HEK293 (cell line): ENCODE results near the gene PDE8B.

Experiments
- CTCF ChIA-PET: fragments of 350-600 bp; formaldehyde crosslinking; extraction: SDS; loops from one replicate; lab custom pipeline; 2021; ENCODE audit warnings: antibody characterized with exemption; lab: Yijun Ruan, JAX
- POLR2A ChIA-PET: fragments of 300-600 bp; formaldehyde crosslinking; extraction: SDS; loops from one replicate; lab custom pipeline; 2020; ENCODE audit warnings: antibody characterized with exemption, inconsistent platforms; lab: Yijun Ruan, JAX
- H3K27ac ChIP-seq: fragments of 200-500 bp; sonication (Bioruptor generic); 2 replicates; pipeline ENCODE4 v1.5.1; 2014; ENCODE audit warnings: low read depth, low read length, control low read depth, inconsistent platforms; ENCODE audit errors: extremely low read depth
- H3K36me3 ChIP-seq, 2 experiments: fragments of 200-500 bp in 1 of 2; sonication (Bioruptor generic) in 1 of 2; 1 replicate in 1 of 2; 2 replicates in 1 of 2; pipeline ENCODE4 v1.5.1; 2014 to 2017; ENCODE audit warnings: inconsistent platforms in 2 of 2, low read length in 2 of 2; ENCODE audit not compliant: control insufficient read depth in 2 of 2, insufficient read depth in 1 of 2
- H3K4me1 ChIP-seq: fragments of 200-500 bp; sonication (Bioruptor generic); 2 replicates; pipeline ENCODE4 v1.5.1; 2014; ENCODE audit warnings: mild to moderate bottlenecking, low read length, inconsistent platforms; ENCODE audit not compliant: control insufficient read depth, insufficient read depth
- H3K4me3 ChIP-seq: 2 replicates; pipeline ENCODE4 v1.5.1; 2011; ENCODE audit warnings: low read depth, mild to moderate bottlenecking, control low read depth, low read length, moderate library complexity
- H3K9me3 ChIP-seq: fragments of 200-500 bp; sonication (Bioruptor generic); 2 replicates; pipeline ENCODE4 v1.5.1; 2014; ENCODE audit warnings: low read depth, low read length, inconsistent platforms; ENCODE audit not compliant: control insufficient read depth, insufficient read depth
- KLF16 ChIP-seq: fragments of 450-650 bp; formaldehyde crosslinking; IDR thresholded peaks from 2 replicates; pipeline ENCODE4 v1.5.1; 2017; ENCODE audit warnings: missing biosample characterization, missing genetic modification characterization
- KLF7 ChIP-seq: fragments of 450-650 bp; formaldehyde crosslinking; IDR thresholded peaks from 2 replicates; pipeline ENCODE4 v1.5.1; 2016; ENCODE audit warnings: missing biosample characterization, missing genetic modification characterization, borderline replicate concordance
- TRIM28 ChIP-seq: IDR thresholded peaks from 2 replicates; pipeline ENCODE4 v1.6.1; 2011; ENCODE audit warnings: low read length, control low read depth, borderline replicate concordance
- ZFP37 ChIP-seq: fragments of 450-650 bp; formaldehyde crosslinking; IDR thresholded peaks from 2 replicates; pipeline ENCODE4 v1.5.1; 2016; ENCODE audit warnings: missing biosample characterization, missing genetic modification characterization
- ZNF223 ChIP-seq: fragments of 450-650 bp; formaldehyde crosslinking; IDR thresholded peaks from 2 replicates; pipeline ENCODE4 v1.5.1; 2016; ENCODE audit warnings: missing biosample characterization, missing genetic modification characterization
- ZNF311 ChIP-seq: fragments of 450-650 bp; formaldehyde crosslinking; IDR thresholded peaks from 2 replicates; pipeline ENCODE4 v1.5.1; 2017; ENCODE audit warnings: missing biosample characterization, missing genetic modification characterization, borderline replicate concordance
- ZNF561 ChIP-seq: fragments of 450-650 bp; IDR thresholded peaks from 2 replicates; pipeline ENCODE4 v1.5.1; 2018; ENCODE audit warnings: missing biosample characterization, missing genetic modification characterization, borderline replicate concordance
- ZNF791 ChIP-seq: fragments of 450-650 bp; formaldehyde crosslinking; IDR thresholded peaks from 2 replicates; pipeline ENCODE4 v1.5.1; 2016; ENCODE audit warnings: missing biosample characterization, missing genetic modification characterization
- ZNF830 ChIP-seq: fragments of 450-650 bp; IDR thresholded peaks from 2 replicates; pipeline ENCODE4 v1.5.0; 2018; ENCODE audit warnings: missing biosample characterization, missing genetic modification characterization, low read depth, mild to moderate bottlenecking, moderate library complexity
- TF ChIP-seq, protein P1 (sequence below): fragments of 450-650 bp; formaldehyde crosslinking; IDR thresholded peaks from 2 replicates; pipeline ENCODE4 v1.5.1; 2017; ENCODE audit warnings: missing biosample characterization, missing genetic modification characterization
- TF ChIP-seq, protein P2 (sequence below): IDR thresholded peaks from 2 replicates; pipeline ENCODE4 v1.6.1; 2011; ENCODE audit warnings: mild to moderate bottlenecking, low read depth, low read length, borderline replicate concordance
- TF ChIP-seq, protein P3 (sequence below): fragments of 450-650 bp; formaldehyde crosslinking; IDR thresholded peaks from 2 replicates; pipeline ENCODE4 v1.5.1; 2016; ENCODE audit warnings: missing biosample characterization, missing genetic modification characterization, borderline replicate concordance
- TF ChIP-seq, protein P4 (sequence below): sonication (generic); formaldehyde crosslinking; IDR thresholded peaks from 2 replicates; pipeline ENCODE4 v1.8.1; 2022; ENCODE audit warnings: mild to moderate bottlenecking, moderate library complexity, missing genetic modification reagents
- TF ChIP-seq, protein P5 (sequence below): fragments of 450-650 bp; formaldehyde crosslinking; IDR thresholded peaks from 2 replicates; pipeline ENCODE4 v1.5.1; 2017; ENCODE audit warnings: missing biosample characterization, missing genetic modification characterization

PDE8B gene

DNA sequence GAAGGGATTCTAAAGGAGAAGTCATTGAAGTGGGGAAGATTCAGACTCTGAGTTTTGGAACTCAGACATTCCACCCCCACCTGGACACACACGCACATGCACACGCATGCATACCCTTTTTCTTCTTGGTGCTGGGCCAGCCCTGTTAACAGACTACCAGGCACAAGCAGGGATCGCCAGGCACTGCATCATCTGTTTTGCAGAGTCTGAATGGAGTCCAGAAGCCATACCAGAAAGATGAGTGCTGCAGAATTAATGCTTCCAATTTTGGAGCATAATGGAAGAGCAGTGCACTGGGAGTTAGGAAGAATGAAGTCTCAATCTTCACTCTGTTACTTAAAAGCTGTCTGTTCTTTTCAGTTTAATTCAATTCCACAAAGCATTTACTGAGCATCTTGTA lies 95.5 kb downstream of the PDE8B start:
- TF ChIP-seq, protein P1, sequence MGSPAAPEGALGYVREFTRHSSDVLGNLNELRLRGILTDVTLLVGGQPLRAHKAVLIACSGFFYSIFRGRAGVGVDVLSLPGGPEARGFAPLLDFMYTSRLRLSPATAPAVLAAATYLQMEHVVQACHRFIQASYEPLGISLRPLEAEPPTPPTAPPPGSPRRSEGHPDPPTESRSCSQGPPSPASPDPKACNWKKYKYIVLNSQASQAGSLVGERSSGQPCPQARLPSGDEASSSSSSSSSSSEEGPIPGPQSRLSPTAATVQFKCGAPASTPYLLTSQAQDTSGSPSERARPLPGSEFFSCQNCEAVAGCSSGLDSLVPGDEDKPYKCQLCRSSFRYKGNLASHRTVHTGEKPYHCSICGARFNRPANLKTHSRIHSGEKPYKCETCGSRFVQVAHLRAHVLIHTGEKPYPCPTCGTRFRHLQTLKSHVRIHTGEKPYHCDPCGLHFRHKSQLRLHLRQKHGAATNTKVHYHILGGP (tag by site-specific recombination), result no peak
- TF ChIP-seq, protein P2, sequence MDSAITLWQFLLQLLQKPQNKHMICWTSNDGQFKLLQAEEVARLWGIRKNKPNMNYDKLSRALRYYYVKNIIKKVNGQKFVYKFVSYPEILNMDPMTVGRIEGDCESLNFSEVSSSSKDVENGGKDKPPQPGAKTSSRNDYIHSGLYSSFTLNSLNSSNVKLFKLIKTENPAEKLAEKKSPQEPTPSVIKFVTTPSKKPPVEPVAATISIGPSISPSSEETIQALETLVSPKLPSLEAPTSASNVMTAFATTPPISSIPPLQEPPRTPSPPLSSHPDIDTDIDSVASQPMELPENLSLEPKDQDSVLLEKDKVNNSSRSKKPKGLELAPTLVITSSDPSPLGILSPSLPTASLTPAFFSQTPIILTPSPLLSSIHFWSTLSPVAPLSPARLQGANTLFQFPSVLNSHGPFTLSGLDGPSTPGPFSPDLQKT, result no peak
- no peak for TF ChIP-seq ZNF791 (tag by site-specific recombination)
- TF ChIP-seq KLF16 (tag by site-specific recombination), result no peak
- no peak for TF ChIP-seq ZNF311 (tag by site-specific recombination)
- TF ChIP-seq ZNF830, result no peak
- TF ChIP-seq, protein P3, sequence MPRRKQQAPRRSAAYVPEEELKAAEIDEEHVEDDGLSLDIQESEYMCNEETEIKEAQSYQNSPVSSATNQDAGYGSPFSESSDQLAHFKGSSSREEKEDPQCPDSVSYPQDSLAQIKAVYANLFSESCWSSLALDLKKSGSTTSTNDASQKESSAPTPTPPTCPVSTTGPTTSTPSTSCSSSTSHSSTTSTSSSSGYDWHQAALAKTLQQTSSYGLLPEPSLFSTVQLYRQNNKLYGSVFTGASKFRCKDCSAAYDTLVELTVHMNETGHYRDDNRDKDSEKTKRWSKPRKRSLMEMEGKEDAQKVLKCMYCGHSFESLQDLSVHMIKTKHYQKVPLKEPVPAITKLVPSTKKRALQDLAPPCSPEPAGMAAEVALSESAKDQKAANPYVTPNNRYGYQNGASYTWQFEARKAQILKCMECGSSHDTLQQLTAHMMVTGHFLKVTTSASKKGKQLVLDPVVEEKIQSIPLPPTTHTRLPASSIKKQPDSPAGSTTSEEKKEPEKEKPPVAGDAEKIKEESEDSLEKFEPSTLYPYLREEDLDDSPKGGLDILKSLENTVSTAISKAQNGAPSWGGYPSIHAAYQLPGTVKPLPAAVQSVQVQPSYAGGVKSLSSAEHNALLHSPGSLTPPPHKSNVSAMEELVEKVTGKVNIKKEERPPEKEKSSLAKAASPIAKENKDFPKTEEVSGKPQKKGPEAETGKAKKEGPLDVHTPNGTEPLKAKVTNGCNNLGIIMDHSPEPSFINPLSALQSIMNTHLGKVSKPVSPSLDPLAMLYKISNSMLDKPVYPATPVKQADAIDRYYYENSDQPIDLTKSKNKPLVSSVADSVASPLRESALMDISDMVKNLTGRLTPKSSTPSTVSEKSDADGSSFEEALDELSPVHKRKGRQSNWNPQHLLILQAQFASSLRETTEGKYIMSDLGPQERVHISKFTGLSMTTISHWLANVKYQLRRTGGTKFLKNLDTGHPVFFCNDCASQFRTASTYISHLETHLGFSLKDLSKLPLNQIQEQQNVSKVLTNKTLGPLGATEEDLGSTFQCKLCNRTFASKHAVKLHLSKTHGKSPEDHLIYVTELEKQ, result no peak
- TF ChIP-seq, protein P4, sequence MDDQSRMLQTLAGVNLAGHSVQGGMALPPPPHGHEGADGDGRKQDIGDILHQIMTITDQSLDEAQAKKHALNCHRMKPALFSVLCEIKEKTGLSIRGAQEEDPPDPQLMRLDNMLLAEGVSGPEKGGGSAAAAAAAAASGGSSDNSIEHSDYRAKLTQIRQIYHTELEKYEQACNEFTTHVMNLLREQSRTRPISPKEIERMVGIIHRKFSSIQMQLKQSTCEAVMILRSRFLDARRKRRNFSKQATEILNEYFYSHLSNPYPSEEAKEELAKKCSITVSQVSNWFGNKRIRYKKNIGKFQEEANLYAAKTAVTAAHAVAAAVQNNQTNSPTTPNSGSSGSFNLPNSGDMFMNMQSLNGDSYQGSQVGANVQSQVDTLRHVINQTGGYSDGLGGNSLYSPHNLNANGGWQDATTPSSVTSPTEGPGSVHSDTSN (CRISPR knock-in tag), result no peak
- TF ChIP-seq, protein P5, sequence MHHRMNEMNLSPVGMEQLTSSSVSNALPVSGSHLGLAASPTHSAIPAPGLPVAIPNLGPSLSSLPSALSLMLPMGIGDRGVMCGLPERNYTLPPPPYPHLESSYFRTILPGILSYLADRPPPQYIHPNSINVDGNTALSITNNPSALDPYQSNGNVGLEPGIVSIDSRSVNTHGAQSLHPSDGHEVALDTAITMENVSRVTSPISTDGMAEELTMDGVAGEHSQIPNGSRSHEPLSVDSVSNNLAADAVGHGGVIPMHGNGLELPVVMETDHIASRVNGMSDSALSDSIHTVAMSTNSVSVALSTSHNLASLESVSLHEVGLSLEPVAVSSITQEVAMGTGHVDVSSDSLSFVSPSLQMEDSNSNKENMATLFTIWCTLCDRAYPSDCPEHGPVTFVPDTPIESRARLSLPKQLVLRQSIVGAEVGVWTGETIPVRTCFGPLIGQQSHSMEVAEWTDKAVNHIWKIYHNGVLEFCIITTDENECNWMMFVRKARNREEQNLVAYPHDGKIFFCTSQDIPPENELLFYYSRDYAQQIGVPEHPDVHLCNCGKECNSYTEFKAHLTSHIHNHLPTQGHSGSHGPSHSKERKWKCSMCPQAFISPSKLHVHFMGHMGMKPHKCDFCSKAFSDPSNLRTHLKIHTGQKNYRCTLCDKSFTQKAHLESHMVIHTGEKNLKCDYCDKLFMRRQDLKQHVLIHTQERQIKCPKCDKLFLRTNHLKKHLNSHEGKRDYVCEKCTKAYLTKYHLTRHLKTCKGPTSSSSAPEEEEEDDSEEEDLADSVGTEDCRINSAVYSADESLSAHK (tag by site-specific recombination), result no peak
- TF ChIP-seq TRIM28, result no peak
- no peak for TF ChIP-seq ZFP37 (tag by site-specific recombination)
- TF ChIP-seq ZNF223 (tag by site-specific recombination), result no peak
- POLR2A ChIA-PET, result no interaction called here
- no peak overlapping the region for H3K27ac ChIP-seq
- H3K4me1 ChIP-seq, result no peaks in the 10 kb centered on the region
- CTCF ChIA-PET, result interaction anchor here (0.7 kb wide), 1 partner anchor 728 kb away, joined by 3 read pairs; no protein-coding TSS in a partner anchor
- H3K36me3 ChIP-seq, result no peaks in the 10 kb centered on the region
- H3K9me3 ChIP-seq, result no peaks in the 10 kb centered on the region
- H3K4me3 ChIP-seq, result no peak overlapping the region

DNA sequence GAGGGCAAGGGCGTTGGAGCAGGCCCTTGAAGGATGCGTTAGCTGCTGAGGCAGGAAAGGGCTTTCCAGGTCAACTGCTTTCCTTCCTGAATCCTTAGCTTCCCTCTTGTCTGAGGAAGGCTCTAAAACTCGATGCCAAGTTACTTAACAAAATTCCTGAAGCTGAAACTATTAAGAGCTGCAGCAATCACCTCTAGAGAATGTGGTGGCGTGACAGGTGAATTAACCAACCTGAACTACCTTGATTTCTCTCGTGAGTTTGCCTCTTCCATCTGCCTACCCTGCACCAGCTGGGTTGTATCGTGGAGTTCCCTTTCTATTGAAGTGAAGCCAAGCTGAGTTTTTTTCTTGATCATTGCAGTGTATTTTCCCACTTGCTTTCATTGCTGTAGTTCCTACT lies 96.1 kb downstream of the PDE8B start:
- TF ChIP-seq ZNF561 (tag by site-specific recombination) (no peak), KLF7 (tag by site-specific recombination) (no peak)
- Histone ChIP-seq H3K27ac (no peak overlapping the region), H3K4me1 (no peaks in the 10 kb centered on the region), H3K4me3 (no peak overlapping the region), H3K36me3 (no peaks in the 10 kb centered on the region), H3K9me3 (no peaks in the 10 kb centered on the region)
- ChIA-PET POLR2A (no interaction called here), CTCF (interaction anchor here (0.7 kb wide), 1 partner anchor 727 kb away, joined by 3 read pairs; no protein-coding TSS in a partner anchor)
